HepG2 (cell line): Measurements from ENCODE around the gene RPS19. TPM values are rescaled to one million over a fixed set of nuclear protein-coding genes. Genes with fewer than 3 reads are reported as not detected.

ENCODE experiments used
- ATAC-seq: fragments of 200-7000 bp; cut with Tn5 transposase; 3 replicates; pipeline ENCODE4 v1.9.1; 2020; ENCODE audit warnings: mild to moderate bottlenecking, moderate library complexity
- BruUV-seq: library from RNA; stranded (reverse); fragments of 400-500 nt; replicated peaks from 2 replicates; lab custom pipeline; 2021; lab: Mats Ljungman, UMichigan
- CTCF ChIA-PET: fragments of 300-600 bp; formaldehyde crosslinking; extraction: SDS; loops from one replicate; lab custom pipeline; 2021; ENCODE audit warnings: low total read pairs, inconsistent platforms, low intra/inter-chr PET ratio; lab: Yijun Ruan, JAX
- POLR2A ChIA-PET: fragments of 350-600 bp; sonication (Branson Sonifier 250); formaldehyde crosslinking; loops from one replicate; lab custom pipeline; 2020; ENCODE audit warnings: antibody characterized with exemption, inconsistent platforms; lab: Yijun Ruan, JAX
- DNase-seq: peaks from one replicate; pipeline ENCODE4 v3.0.0-alpha.2; 2015; ENCODE audit warnings: low spot score
- FAIRE-seq: peaks from 3 replicates; lab custom pipeline; 2011; peaks lifted over from hg19 to GRCh38; lab: Jason Lieb, UNC
- H2AFZ ChIP-seq: one replicate; pipeline ENCODE4 v1.6.1; 2011; ENCODE audit warnings: low read length, inconsistent platforms
- H3K27ac ChIP-seq: fragments of 300-600 bp; 3 replicates; pipeline ENCODE4 v1.8.0; 2011; ENCODE audit warnings: mixed run types, mild to moderate bottlenecking, mixed read lengths, low read length, inconsistent platforms; ENCODE audit not compliant: insufficient read depth; ENCODE audit errors: extremely low read length
- H3K27me3 ChIP-seq, 2 experiments: fragments of 200-600 bp in 1 of 2; 2 replicates in 1 of 2; 3 replicates in 1 of 2; pipeline versions ENCODE4 v1.6.0 to v1.8.0; 2011; ENCODE audit warnings: low read length in 2 of 2, mild to moderate bottlenecking in 2 of 2, moderate library complexity in 2 of 2, inconsistent platforms in 1 of 2; ENCODE audit not compliant: insufficient read depth in 2 of 2, control insufficient read depth in 1 of 2
- H3K36me3 ChIP-seq, 2 experiments: fragments of 200-600 bp in 1 of 2; replicated peaks in 1 of 2; 2 replicates in 1 of 2; 3 replicates in 1 of 2; pipeline versions ENCODE4 v1.5.1 to v1.8.0; 2011; ENCODE audit warnings: low read length in 2 of 2, inconsistent platforms in 1 of 2; ENCODE audit not compliant: insufficient read depth in 2 of 2, control insufficient read depth in 1 of 2
- H3K4me1 ChIP-seq: 2 replicates; pipeline ENCODE4 v1.5.1; 2012; ENCODE audit warnings: low read length, inconsistent platforms; ENCODE audit not compliant: insufficient read depth
- H3K4me2 ChIP-seq: 2 replicates; pipeline ENCODE4 v1.6.0; 2011; ENCODE audit warnings: low read depth, low read length, inconsistent platforms
- H3K4me3 ChIP-seq, 3 experiments: fragments of 200-600 bp in 1 of 3; sonication (generic), shearing (Covaris generic) in 1 of 3; replicated peaks in 1 of 3; 2 replicates each; pipeline ENCODE4 v1.5.1; 2011 to 2016; ENCODE audit warnings: low read length in 3 of 3, inconsistent platforms in 2 of 3, low read depth in 2 of 3, mild to moderate bottlenecking in 2 of 3, control low read depth in 1 of 3, mixed read lengths in 1 of 3; ENCODE audit not compliant: insufficient read depth in 1 of 3
- H3K79me2 ChIP-seq: one replicate; pipeline ENCODE4 v1.6.1; 2011; ENCODE audit warnings: low read length, inconsistent platforms; ENCODE audit not compliant: insufficient read depth
- H3K9ac ChIP-seq: 2 replicates; pipeline ENCODE4 v1.6.0; 2011; ENCODE audit warnings: mild to moderate bottlenecking, low read depth, low read length, inconsistent platforms; ENCODE audit not compliant: insufficient read depth
- H3K9me3 ChIP-seq: 2 replicates; pipeline ENCODE4 v1.5.1; 2012; ENCODE audit warnings: mild to moderate bottlenecking, low read length
- H4K20me1 ChIP-seq: 2 replicates; pipeline ENCODE4 v1.6.0; 2011; ENCODE audit warnings: inconsistent platforms, mild to moderate bottlenecking, low read length, moderate library complexity; ENCODE audit not compliant: insufficient read depth
- HNRNPL ChIP-seq: fragments of 200-400 bp; formaldehyde crosslinking; IDR thresholded peaks from 2 replicates; pipeline ENCODE4 v1.6.1; 2017; ENCODE audit warnings: mild to moderate bottlenecking, low read depth, low read length
- KDM1A ChIP-seq: IDR thresholded peaks from 2 replicates; pipeline ENCODE4 v1.6.1; 2016; ENCODE audit warnings: missing compliant biosample characterization
- MAFF ChIP-seq: IDR thresholded peaks from 2 replicates; pipeline ENCODE4 v1.6.1; 2011; ENCODE audit warnings: low read depth, low read length, improper control_type of control experiment
- PHF20 ChIP-seq: sonication (generic); formaldehyde crosslinking; IDR thresholded peaks from 2 replicates; pipeline ENCODE4 v1.5.0; 2020; ENCODE audit warnings: mild to moderate bottlenecking, missing genetic modification reagents
- ZMYM3 ChIP-seq: sonication (generic); formaldehyde crosslinking; IDR thresholded peaks from 2 replicates; pipeline ENCODE4 v1.5.1; 2020; ENCODE audit warnings: mild to moderate bottlenecking, missing genetic modification reagents
- ZNF10 ChIP-seq: sonication (generic); formaldehyde crosslinking; IDR thresholded peaks from 2 replicates; pipeline ENCODE4 v1.4.0; 2020; ENCODE audit warnings: mild to moderate bottlenecking, low read depth, missing genetic modification reagents, borderline replicate concordance
- ZNF446 ChIP-seq: sonication (generic); formaldehyde crosslinking; IDR thresholded peaks from 2 replicates; pipeline ENCODE4 v1.5.0; 2020; ENCODE audit warnings: mild to moderate bottlenecking, missing genetic modification reagents
- ZNF547 ChIP-seq: sonication (generic); formaldehyde crosslinking; IDR thresholded peaks from 2 replicates; pipeline ENCODE4 v1.5.1; 2020; ENCODE audit warnings: mild to moderate bottlenecking, missing genetic modification reagents
- ZNF629 ChIP-seq: sonication (generic); formaldehyde crosslinking; conservative IDR thresholded peaks from 2 replicates; pipeline ENCODE4 v1.5.0; 2020; ENCODE audit warnings: missing genetic modification reagents
- ZNF772 ChIP-seq: sonication (generic); formaldehyde crosslinking; IDR thresholded peaks from 2 replicates; pipeline ENCODE4 v1.5.0; 2020; ENCODE audit warnings: mild to moderate bottlenecking, missing genetic modification reagents
- ZNF816 ChIP-seq: sonication (generic); formaldehyde crosslinking; IDR thresholded peaks from 2 replicates; pipeline ENCODE4 v1.8.0; 2022; ENCODE audit warnings: missing genetic modification reagents, mild to moderate bottlenecking, borderline replicate concordance
- ZNF878 ChIP-seq: sonication (generic); formaldehyde crosslinking; IDR thresholded peaks from 2 replicates; pipeline ENCODE4 v1.8.1; 2023; ENCODE audit warnings: mild to moderate bottlenecking, missing genetic modification reagents, moderate library complexity
- ZSCAN21 ChIP-seq: sonication (generic); formaldehyde crosslinking; IDR thresholded peaks from 2 replicates; pipeline ENCODE4 v1.8.0; 2022; ENCODE audit warnings: mild to moderate bottlenecking, missing genetic modification reagents, moderate library complexity, borderline replicate concordance
- WGBS: methylation state at CpG from one replicate; pipeline ENCODE4 v1.1.6; 2017; ENCODE audit warnings: low lambda C conversion rate; 5-methylcytosine and 5-hydroxymethylcytosine counted together
- in situ Hi-C: cut with HindIII; loops from 2 replicates; pipeline ENCODE4 v1.10.0; 2017; ENCODE audit warnings: low pct_unique_long_range_greater_than_20kb; ENCODE audit not compliant: extremely low pct_ligation_motif_present
- intact Hi-C: fragments of 100-400 bp; cut with micrococcal nuclease; formaldehyde crosslinking; loops from one replicate; pipeline ENCODE4 v1.10.0; 2022; ENCODE audit not compliant: unreplicated experiment
- polyA plus RNA-seq, 8 experiments: library from polyadenylated mRNA; depleted of rRNA in 3 of 8; stranded (reverse) in 7 of 8; unstranded in 1 of 8; fragments of >200 nt; fragmentation: Illumina TruSeq in 4 of 8; extraction: Trizol in 4 of 8; gene quantifications; 2 replicates each; pipeline versions ENCODE4 v1.2.1 to v1.2.3, GENCODE V29; 2011 to 2016; ENCODE audit warnings: low read depth in 4 of 8, missing spikeins in 1 of 8, mixed read lengths in 1 of 8; ENCODE audit not compliant: insufficient read depth in 1 of 8
- total RNA-seq, 5 experiments: library from RNA; depleted of rRNA; stranded (reverse); fragments of >200 nt; fragmentation: Illumina TruSeq; extraction: Trizol; gene quantifications; 2 replicates each; pipeline ENCODE4 v1.2.3, GENCODE V29; 2016; ENCODE audit warnings: low read depth in 1 of 5
- TF ChIP-seq, protein P1 (sequence below): sonication (generic); formaldehyde crosslinking; IDR thresholded peaks from 2 replicates; pipeline ENCODE4 v1.4.0; 2020; ENCODE audit warnings: missing genetic modification reagents
- TF ChIP-seq, protein P2 (sequence below): sonication (generic); formaldehyde crosslinking; IDR thresholded peaks from 2 replicates; pipeline ENCODE4 v1.4.0; 2020; ENCODE audit warnings: missing genetic modification reagents; ENCODE audit errors: not compliant biosample characterization
- TF ChIP-seq, protein P3 (sequence below): sonication (generic); formaldehyde crosslinking; IDR thresholded peaks from 2 replicates; pipeline ENCODE4 v1.4.0; 2020; ENCODE audit warnings: missing genetic modification reagents

The RPS19 gene
- total and polyA plus RNA-seq, 2 of the 13 experiments (the other 11 are each of a cell fraction or from before 2014, with no cell fraction given) = 1,983 to 4,758 TPM

DNA sequence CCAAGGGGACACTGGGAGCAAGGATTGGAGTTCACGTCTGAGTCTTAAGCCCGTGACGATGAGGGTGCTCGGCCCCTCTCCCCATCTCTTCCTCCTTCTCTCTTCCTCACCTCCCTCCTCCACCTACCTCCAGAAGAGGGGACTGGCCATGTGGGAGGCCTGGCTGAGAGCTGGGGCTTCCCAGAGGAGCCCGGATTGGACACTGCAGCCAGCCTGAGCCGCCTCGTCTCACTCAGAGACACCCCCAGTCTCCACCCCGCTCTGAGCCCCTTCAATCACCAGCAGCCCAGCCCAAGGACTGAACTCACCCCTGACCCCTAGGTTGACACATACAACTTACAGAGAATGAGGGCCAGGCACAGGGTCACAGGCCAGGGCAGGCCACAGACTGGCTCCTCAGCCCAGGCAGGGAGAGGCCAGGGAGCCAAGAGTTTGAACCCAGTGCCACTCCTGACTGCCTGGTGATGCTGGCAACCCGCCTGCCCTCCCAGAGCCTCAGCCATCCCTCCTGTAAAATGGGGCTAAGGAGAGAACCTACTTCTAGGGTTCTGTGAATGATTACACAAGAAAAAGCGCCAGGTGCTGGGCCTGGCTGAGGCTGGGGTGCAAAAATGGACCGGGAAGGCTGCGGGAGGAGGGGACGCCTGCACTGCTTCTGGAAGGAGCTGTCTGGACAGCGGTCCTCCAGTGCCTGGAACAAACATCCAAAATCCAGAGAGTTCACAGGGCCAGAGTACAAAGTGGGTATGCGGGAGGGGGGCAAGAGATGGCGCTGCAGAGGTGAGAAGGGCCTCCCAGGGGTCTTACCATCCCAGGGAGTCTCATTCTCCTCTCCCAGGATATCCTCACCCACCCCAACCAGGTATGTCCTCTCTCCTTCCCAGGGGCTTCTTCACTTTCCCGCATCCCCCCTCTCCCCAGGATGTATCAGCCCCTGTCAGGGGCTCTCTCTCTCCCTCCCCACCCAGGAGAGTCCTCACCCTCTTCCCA, 18.2 kb downstream of the RPS19 start:
- BruUV-seq = no TSS peak
- no peak overlapping the region for H2AFZ ChIP-seq

DNA sequence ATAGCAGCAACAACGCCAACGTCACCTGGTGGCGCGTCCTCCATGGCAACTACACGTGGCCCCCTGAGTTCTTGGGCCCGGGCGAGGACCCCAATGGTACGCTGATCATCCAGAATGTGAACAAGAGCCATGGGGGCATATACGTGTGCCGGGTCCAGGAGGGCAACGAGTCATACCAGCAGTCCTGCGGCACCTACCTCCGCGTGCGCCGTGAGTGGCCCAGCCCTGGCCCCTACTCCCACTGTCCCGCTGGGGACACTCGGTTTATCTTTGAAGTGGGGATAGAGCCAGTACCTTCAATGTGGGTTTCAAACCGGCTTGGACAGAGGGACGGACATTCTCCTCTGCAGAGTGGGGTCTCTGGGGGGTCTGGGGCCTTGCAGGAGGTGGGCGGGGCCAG, 19.0 kb downstream of the RPS19 start:
- H3K27me3 ChIP-seq = peaks cover 1 to 6% of the 10 kb centered on the region in 2 experiments; a peak in 3 of 5 replicates
- no peak overlapping the region for H2AFZ ChIP-seq
- no peak overlapping the region for H3K4me3 ChIP-seq
- CTCF ChIA-PET = no interaction called here
- FAIRE-seq (no peak), DNase-seq (no peak), ATAC-seq (no peak)
- in situ Hi-C loops (no loop called here), intact Hi-C loops (no loop called here)
- WGBS = 41% methylated on average over 9 of the region's 21 CpGs
- no peak overlapping the region for H3K9ac ChIP-seq
- no peak overlapping the region for H3K27ac ChIP-seq
- BruUV-seq = no TSS peak
- no peaks in the 10 kb centered on the region for H4K20me1 ChIP-seq
- H3K4me2 ChIP-seq = no peak overlapping the region
- POLR2A ChIA-PET = no interaction called here
- no peaks in the 10 kb centered on the region for H3K36me3 ChIP-seq
- no peaks in the 10 kb centered on the region for H3K9me3 ChIP-seq
- H3K79me2 ChIP-seq = no peaks in the 10 kb centered on the region
- H3K4me1 ChIP-seq = peaks cover 35% of the 10 kb centered on the region
- TF ChIP-seq ZNF816 (CRISPR knock-in tag) (no peak), MAFF (no peak), ZNF10 (CRISPR knock-in tag) (no peak), HNRNPL (no peak)
- TF ChIP-seq, protein P1, sequence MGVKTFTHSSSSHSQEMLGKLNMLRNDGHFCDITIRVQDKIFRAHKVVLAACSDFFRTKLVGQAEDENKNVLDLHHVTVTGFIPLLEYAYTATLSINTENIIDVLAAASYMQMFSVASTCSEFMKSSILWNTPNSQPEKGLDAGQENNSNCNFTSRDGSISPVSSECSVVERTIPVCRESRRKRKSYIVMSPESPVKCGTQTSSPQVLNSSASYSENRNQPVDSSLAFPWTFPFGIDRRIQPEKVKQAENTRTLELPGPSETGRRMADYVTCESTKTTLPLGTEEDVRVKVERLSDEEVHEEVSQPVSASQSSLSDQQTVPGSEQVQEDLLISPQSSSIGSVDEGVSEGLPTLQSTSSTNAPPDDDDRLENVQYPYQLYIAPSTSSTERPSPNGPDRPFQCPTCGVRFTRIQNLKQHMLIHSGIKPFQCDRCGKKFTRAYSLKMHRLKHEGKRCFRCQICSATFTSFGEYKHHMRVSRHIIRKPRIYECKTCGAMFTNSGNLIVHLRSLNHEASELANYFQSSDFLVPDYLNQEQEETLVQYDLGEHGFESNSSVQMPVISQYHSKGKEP (CRISPR knock-in tag) = no peak
- TF ChIP-seq, protein P2, sequence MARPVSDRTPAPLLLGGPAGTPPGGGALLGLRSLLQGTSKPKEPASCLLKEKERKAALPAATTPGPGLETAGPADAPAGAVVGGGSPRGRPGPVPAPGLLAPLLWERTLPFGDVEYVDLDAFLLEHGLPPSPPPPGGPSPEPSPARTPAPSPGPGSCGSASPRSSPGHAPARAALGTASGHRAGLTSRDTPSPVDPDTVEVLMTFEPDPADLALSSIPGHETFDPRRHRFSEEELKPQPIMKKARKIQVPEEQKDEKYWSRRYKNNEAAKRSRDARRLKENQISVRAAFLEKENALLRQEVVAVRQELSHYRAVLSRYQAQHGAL (CRISPR knock-in tag) = no peak
- TF ChIP-seq, protein P3, sequence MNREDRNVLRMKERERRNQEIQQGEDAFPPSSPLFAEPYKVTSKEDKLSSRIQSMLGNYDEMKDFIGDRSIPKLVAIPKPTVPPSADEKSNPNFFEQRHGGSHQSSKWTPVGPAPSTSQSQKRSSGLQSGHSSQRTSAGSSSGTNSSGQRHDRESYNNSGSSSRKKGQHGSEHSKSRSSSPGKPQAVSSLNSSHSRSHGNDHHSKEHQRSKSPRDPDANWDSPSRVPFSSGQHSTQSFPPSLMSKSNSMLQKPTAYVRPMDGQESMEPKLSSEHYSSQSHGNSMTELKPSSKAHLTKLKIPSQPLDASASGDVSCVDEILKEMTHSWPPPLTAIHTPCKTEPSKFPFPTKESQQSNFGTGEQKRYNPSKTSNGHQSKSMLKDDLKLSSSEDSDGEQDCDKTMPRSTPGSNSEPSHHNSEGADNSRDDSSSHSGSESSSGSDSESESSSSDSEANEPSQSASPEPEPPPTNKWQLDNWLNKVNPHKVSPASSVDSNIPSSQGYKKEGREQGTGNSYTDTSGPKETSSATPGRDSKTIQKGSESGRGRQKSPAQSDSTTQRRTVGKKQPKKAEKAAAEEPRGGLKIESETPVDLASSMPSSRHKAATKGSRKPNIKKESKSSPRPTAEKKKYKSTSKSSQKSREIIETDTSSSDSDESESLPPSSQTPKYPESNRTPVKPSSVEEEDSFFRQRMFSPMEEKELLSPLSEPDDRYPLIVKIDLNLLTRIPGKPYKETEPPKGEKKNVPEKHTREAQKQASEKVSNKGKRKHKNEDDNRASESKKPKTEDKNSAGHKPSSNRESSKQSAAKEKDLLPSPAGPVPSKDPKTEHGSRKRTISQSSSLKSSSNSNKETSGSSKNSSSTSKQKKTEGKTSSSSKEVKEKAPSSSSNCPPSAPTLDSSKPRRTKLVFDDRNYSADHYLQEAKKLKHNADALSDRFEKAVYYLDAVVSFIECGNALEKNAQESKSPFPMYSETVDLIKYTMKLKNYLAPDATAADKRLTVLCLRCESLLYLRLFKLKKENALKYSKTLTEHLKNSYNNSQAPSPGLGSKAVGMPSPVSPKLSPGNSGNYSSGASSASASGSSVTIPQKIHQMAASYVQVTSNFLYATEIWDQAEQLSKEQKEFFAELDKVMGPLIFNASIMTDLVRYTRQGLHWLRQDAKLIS (CRISPR knock-in tag) = no peak

More for the DNA sequence above, 18.2 kb downstream of the RPS19 start:
- Histone ChIP-seq H3K79me2 (no peaks in the 10 kb centered on the region), H3K4me1 (peaks cover 35% of the 10 kb centered on the region), H3K4me2 (no peak overlapping the region), H3K36me3 (no peaks in the 10 kb centered on the region), H3K9ac (no peak overlapping the region), H4K20me1 (peaks cover 2% of the 10 kb centered on the region; the same call in 1 of the 2 replicates), H3K9me3 (no peaks in the 10 kb centered on the region), H3K4me3 (no peak overlapping the region), H3K27me3 (peaks cover 1 to 6% of the 10 kb centered on the region in 2 experiments; a peak in 3 of 5 replicates), H3K27ac (no peak overlapping the region)
- ATAC-seq (no peak), DNase-seq (no peak), FAIRE-seq (no peak)
- intact Hi-C loops = no loop called here
- 27% methylated on average over 14 of the region's 17 CpGs for WGBS
- TF ChIP-seq ZNF446 (CRISPR knock-in tag) (no peak), ZNF878 (no peak), PHF20 (CRISPR knock-in tag) (no peak), ZNF629 (peak; percentile 80), ZSCAN21 (no peak), ZMYM3 (CRISPR knock-in tag) (0 out of 2 replicates have a peak, but pooled peaks have one; percentile 14), ZNF772 (no peak), KDM1A (CRISPR knock-in tag) (no peak), ZNF547 (CRISPR knock-in tag) (no peak)
- in situ Hi-C loops = no loop called here
- ChIA-PET POLR2A (no interaction called here), CTCF (no interaction called here)
